Brain microvascular endothelial cell (primary cell): Measurements from ENCODE around the gene PDZD7.

Source experiments
- DNase-seq: peaks from one replicate; pipeline ENCODE4 v3.0.0-alpha.2; 2020
- H3K27ac ChIP-seq: fragments of 250-450 bp; sonication (Bioruptor Pico); 2 replicates; pipeline ENCODE4 v1.5.1; 2020; ENCODE audit warnings: mild to moderate bottlenecking, moderate library complexity
- H3K27me3 ChIP-seq: fragments of 250-450 bp; sonication (Bioruptor Pico); replicated peaks from 2 replicates; pipeline ENCODE4 v1.5.1; 2020; ENCODE audit warnings: mild to moderate bottlenecking
- H3K36me3 ChIP-seq: fragments of 250-450 bp; sonication (Bioruptor Pico); replicated peaks from 2 replicates; pipeline ENCODE4 v1.5.1; 2020; ENCODE audit warnings: mild to moderate bottlenecking
- H3K4me3 ChIP-seq: 2 replicates; pipeline ENCODE4 v1.5.1; 2011; ENCODE audit warnings: low read depth, mild to moderate bottlenecking, control low read depth, low read length, moderate library complexity
- in situ Hi-C: cut with HindIII; loops from 2 replicates; pipeline ENCODE4 v1.10.0; 2017; ENCODE audit warnings: low sequenced_read_pairs, low pct_ligation_motif_present
- TF ChIP-seq, protein P1 (sequence below): IDR thresholded peaks from 2 replicates; pipeline ENCODE4 v1.5.1; 2011; ENCODE audit warnings: low read depth, mild to moderate bottlenecking, moderate library complexity, low read length, control low read depth, inconsistent platforms; ENCODE audit errors: missing control alignments

The PDZD7 gene

DNA sequence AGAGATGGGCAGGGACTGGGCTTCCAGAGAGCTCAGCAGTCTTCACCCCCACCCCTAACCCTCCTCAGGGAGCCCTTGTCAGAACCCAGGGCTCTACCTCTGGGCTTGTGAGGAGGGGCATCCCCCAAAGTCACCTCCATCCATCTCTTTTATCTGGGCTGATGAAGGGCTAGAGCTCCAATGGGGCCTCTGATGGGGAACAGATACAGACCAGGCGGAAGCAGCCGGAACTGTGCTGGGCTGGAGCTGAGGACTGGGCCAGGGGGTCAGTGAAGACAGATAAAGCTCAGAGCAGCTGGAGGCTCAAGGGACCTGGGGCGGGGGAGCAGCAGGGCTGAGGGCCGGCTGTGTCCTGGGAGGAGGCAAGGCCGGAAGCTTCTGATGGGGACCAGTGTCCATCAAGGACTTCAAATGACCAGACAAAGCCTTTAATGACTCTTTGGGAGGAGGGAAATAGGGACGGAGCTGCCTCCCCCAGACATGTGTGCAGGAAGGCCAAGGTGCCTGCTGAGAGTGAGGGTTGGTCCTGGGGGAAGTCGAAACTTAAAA, 41.0 kb upstream of the PDZD7 start:
- peaks cover 38% of the 10 kb centered on the region for H3K27me3 ChIP-seq
- no peak overlapping the region for H3K4me3 ChIP-seq
- no peak for DNase-seq
- no peaks in the 10 kb centered on the region for H3K36me3 ChIP-seq
- TF ChIP-seq, protein P1, sequence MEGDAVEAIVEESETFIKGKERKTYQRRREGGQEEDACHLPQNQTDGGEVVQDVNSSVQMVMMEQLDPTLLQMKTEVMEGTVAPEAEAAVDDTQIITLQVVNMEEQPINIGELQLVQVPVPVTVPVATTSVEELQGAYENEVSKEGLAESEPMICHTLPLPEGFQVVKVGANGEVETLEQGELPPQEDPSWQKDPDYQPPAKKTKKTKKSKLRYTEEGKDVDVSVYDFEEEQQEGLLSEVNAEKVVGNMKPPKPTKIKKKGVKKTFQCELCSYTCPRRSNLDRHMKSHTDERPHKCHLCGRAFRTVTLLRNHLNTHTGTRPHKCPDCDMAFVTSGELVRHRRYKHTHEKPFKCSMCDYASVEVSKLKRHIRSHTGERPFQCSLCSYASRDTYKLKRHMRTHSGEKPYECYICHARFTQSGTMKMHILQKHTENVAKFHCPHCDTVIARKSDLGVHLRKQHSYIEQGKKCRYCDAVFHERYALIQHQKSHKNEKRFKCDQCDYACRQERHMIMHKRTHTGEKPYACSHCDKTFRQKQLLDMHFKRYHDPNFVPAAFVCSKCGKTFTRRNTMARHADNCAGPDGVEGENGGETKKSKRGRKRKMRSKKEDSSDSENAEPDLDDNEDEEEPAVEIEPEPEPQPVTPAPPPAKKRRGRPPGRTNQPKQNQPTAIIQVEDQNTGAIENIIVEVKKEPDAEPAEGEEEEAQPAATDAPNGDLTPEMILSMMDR: no peak
- in situ Hi-C loops: no loop called here
- H3K27ac ChIP-seq: no peak overlapping the region

DNA sequence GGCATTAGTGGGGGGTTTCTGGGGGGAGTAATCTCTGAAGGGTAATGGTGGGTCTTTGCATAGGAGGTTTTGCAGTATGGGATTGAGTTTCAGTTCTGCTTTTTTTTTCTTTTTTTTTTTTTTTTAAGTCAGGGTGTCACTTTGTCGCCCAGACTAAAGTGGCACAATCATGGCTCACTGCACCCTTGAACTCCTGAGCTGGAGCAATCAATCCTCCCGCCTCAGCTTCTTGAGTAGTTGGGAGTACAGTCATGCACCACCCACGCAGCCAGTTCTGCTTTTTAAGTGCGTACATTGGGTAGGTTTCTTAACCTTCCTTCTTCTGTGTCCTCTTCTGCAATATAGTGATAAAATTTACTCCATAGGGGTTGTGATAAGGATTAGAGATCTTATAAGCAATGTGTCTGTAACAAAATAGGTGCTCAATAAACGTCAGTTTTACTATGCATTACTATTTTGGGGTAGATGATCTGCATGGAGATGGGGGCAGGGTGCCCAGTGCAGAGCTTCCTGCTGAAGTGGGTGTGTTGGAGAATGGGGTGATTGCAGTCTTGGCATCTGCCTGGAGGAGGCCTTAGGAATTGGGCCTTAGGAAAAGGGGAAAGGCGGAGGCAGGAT, 40.4 kb upstream of the PDZD7 start:
- no peak overlapping the region for H3K4me3 ChIP-seq
- TF ChIP-seq, protein P1: no peak
- H3K27ac ChIP-seq: no peak overlapping the region
- no peak for DNase-seq
- in situ Hi-C loops: no loop called here
- H3K27me3 ChIP-seq: peaks cover 36% of the 10 kb centered on the region
- no peaks in the 10 kb centered on the region for H3K36me3 ChIP-seq

DNA sequence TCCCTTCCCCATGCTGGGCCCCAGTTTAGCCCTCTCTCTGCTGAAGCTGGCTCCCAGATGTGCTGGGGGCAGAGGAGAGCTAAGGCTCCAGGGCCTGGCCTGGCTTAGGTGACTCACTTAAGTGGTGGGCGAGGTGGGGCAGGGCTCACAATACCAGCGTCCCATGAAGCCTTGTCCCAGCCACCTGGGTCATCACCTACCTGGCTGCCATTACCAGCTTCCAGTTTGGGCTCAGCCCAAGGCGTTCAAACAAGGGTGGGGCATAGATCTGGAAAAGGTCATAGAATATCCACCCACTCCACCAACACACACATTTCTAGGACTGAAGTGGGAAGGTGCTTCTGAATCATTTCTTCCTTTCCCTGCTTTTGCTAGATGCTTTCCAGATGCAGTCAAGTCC, 39.2 kb upstream of the PDZD7 start:
- in situ Hi-C loops: no loop called here
- no peak for DNase-seq
- no peak overlapping the region for H3K27ac ChIP-seq
- peaks cover 23% of the 10 kb centered on the region for H3K27me3 ChIP-seq
- TF ChIP-seq, protein P1: no peak
- no peaks in the 10 kb centered on the region for H3K36me3 ChIP-seq
- H3K4me3 ChIP-seq: no peak overlapping the region

DNA sequence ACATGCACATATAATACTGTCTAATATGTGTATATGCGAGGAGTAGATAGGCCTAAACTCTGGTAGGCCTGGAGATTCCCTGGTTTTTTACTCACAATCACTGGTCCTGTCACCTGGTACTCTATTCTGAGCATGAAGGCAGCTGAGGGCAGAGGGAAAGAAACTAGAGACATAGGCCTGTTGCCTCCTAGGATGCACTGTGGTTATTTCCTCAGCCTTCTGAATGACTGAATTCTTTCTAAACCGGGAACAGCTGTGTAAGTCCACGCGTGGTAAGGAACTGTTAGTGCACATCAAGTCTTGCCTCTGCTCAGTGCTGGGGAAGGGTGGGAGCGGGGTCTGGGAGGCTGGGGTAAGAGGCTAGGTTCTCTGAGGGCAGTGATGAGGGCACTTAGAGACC, 38.5 kb upstream of the PDZD7 start:
- no peak for DNase-seq
- Histone ChIP-seq H3K4me3 (no peak overlapping the region), H3K36me3 (no peaks in the 10 kb centered on the region), H3K27ac (no peak overlapping the region), H3K27me3 (peaks cover 20% of the 10 kb centered on the region)
- TF ChIP-seq, protein P1: no peak
- in situ Hi-C loops: no loop called here

DNA sequence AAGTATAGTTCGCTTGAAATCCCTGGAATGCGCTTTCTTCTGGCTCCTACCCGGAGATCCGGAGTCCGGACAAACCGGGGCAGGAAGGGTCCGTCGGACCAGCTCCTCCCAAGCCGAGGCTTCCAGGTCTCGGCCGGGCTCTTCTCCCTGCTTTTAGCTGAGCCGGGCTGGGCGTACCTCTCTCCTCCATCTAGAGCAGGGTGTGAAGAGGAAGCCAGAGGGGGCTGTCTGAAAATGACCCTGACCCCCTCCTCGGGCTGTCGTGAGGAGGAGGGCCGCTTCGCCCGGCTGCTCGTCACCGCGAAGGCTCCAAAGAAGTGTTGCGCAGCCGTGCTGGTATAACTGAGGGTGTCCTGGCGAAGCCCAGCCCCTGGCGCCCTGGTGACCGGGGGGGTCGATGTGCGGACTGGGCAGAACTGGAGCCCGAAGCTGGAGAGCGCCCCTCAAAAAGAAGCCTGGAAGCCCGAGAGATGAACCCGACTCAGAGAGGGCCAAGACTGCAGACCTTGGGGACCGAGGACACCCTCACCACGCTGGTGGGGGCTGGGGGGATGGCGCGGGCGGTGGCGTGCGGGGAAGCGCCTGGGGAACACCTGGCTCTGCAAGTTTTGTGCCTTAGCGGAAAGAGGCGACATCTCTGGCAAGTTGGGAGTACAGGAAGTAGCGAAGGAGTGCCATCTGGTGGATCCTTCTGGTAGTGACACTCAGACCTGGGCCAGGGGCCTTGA, 36.6 kb upstream of the PDZD7 start:
- no peak overlapping the region for H3K27ac ChIP-seq
- peak; percentile 78 for DNase-seq

More for the DNA sequence above, 36.6 kb upstream of the PDZD7 start:
- Histone ChIP-seq H3K27me3 (peaks cover under 1% of the 10 kb centered on the region), H3K36me3 (no peaks in the 10 kb centered on the region), H3K4me3 (peak overlapping the region; percentile 60)
- in situ Hi-C loops: no loop called here
- TF ChIP-seq, protein P1: peak; percentile 88
